ENCODE data around the gene MSI2. TPM values are rescaled to one million over a fixed set of nuclear protein-coding genes. Genes with fewer than 3 reads are reported as not detected.

Gene MSI2
- total RNA-seq, 2 experiments from 2014 or later = 131 to 164 TPM

GRCh38 chr17:57480438-57481196 lies 224.3 kb downstream of the MSI2 start:
- Histone ChIP-seq H3K27ac (ENCODE audit: low read depth, low read length, poor library complexity, severe bottlenecking) (no peak overlapping the region), H3K4me2 (ENCODE audit: low read length) (no peak overlapping the region), H3K4me1 (ENCODE audit: insufficient read depth, low read length, poor library complexity, severe bottlenecking) (peaks cover 11% of the 10 kb centered on the region), H3K4me3 (ENCODE audit: low read depth, low read length, poor library complexity, severe bottlenecking) (no peak overlapping the region), H3K9me3 (ENCODE audit: low read length) (no peaks in the 10 kb centered on the region), H3K9me2 (ENCODE audit: insufficient read depth, low read length) (no peaks in the 10 kb centered on the region), H2AFZ (ENCODE audit: low read length) (no peak overlapping the region), H4K20me1 (ENCODE audit: insufficient read depth, low read length) (no peaks in the 10 kb centered on the region), H3K36me3 (ENCODE audit: insufficient read depth, low read length) (0 out of 2 replicates have a peak, but pooled peaks cover 4% of the 10 kb centered on the region), H3K79me2 (ENCODE audit: insufficient read depth, low read depth, low read length) (no peaks in the 10 kb centered on the region)
- ChIA-PET POLR2A (no interaction called here), CTCF (ENCODE audit: unreplicated experiment) (no interaction called here)
- BruUV-seq (replicated peaks) = no TSS peak
- intact Hi-C loops (cut with micrococcal nuclease; ENCODE audit: unreplicated experiment) = no loop called here
- DNase-seq (ENCODE audit: low spot score) = no peak
- TF ChIP-seq CTCF (conservative IDR thresholded peaks at IDR 0.05; ENCODE audit: low read length) = no peak
- TF ChIP-seq EZH2phosphoT487 (IDR thresholded peaks at IDR 0.05; ENCODE audit: borderline replicate concordance, low read depth, low read length) = no peak

GRCh38 chr17:57481910-57482391 lies 225.6 kb downstream of the MSI2 start:
- no peak overlapping the region for H3K27ac ChIP-seq (ENCODE audit: low read depth, low read length, poor library complexity, severe bottlenecking)
- DNase-seq (ENCODE audit: low spot score) = no peak
- ChIA-PET CTCF (ENCODE audit: unreplicated experiment) (no interaction called here), POLR2A (interaction anchor here (0.6 kb wide), 1 partner anchor 647 kb away, joined by 3 read pairs; no protein-coding TSS in a partner anchor)
- intact Hi-C loops (cut with micrococcal nuclease; ENCODE audit: unreplicated experiment) = no loop called here
- no peaks in the 10 kb centered on the region for H3K79me2 ChIP-seq (ENCODE audit: insufficient read depth, low read depth, low read length)
- H3K4me2 ChIP-seq (ENCODE audit: low read length) = no peak overlapping the region
- H4K20me1 ChIP-seq (ENCODE audit: insufficient read depth, low read length) = no peaks in the 10 kb centered on the region
- no peak for TF ChIP-seq CTCF (conservative IDR thresholded peaks at IDR 0.05; ENCODE audit: low read length)
- TF ChIP-seq EZH2phosphoT487 (IDR thresholded peaks at IDR 0.05; ENCODE audit: borderline replicate concordance, low read depth, low read length) = no peak
- H3K4me1 ChIP-seq (ENCODE audit: insufficient read depth, low read length, poor library complexity, severe bottlenecking) = peaks cover 24% of the 10 kb centered on the region
- no peaks in the 10 kb centered on the region for H3K9me2 ChIP-seq (ENCODE audit: insufficient read depth, low read length)
- H2AFZ ChIP-seq (ENCODE audit: low read length) = no peak overlapping the region
- H3K4me3 ChIP-seq (ENCODE audit: low read depth, low read length, poor library complexity, severe bottlenecking) = no peak overlapping the region
- H3K36me3 ChIP-seq (ENCODE audit: insufficient read depth, low read length) = no peaks in the 10 kb centered on the region
- H3K9me3 ChIP-seq (ENCODE audit: low read length) = no peaks in the 10 kb centered on the region
- BruUV-seq (replicated peaks) = no TSS peak

- CTCF ChIA-PET (ENCODE audit: unreplicated experiment) = no interaction called here
- intact Hi-C loops (cut with micrococcal nuclease; ENCODE audit: unreplicated experiment) = no loop called here
- no peak overlapping the region for H2AFZ ChIP-seq (ENCODE audit: low read length)
These were observed 226.3 kb downstream of the MSI2 start for GRCh38 chr17:57482657-57483056.

More at GRCh38 chr17:57482657-57483056, 226.3 kb downstream of the MSI2 start:
- no peak overlapping the region for H3K27ac ChIP-seq (ENCODE audit: low read depth, low read length, poor library complexity, severe bottlenecking)
- no peaks in the 10 kb centered on the region for H3K79me2 ChIP-seq (ENCODE audit: insufficient read depth, low read depth, low read length)
- H3K4me3 ChIP-seq (ENCODE audit: low read depth, low read length, poor library complexity, severe bottlenecking) = no peak overlapping the region
- no peak overlapping the region for H3K4me2 ChIP-seq (ENCODE audit: low read length)
- no peak for TF ChIP-seq EZH2phosphoT487 (IDR thresholded peaks at IDR 0.05; ENCODE audit: borderline replicate concordance, low read depth, low read length)
- no peak for TF ChIP-seq CTCF (conservative IDR thresholded peaks at IDR 0.05; ENCODE audit: low read length)
- no peaks in the 10 kb centered on the region for H3K9me2 ChIP-seq (ENCODE audit: insufficient read depth, low read length)
- no peaks in the 10 kb centered on the region for H3K36me3 ChIP-seq (ENCODE audit: insufficient read depth, low read length)
- H4K20me1 ChIP-seq (ENCODE audit: insufficient read depth, low read length) = no peaks in the 10 kb centered on the region
- POLR2A ChIA-PET = no interaction called here
- H3K4me1 ChIP-seq (ENCODE audit: insufficient read depth, low read length, poor library complexity, severe bottlenecking) = peaks cover 31% of the 10 kb centered on the region
- no peaks in the 10 kb centered on the region for H3K9me3 ChIP-seq (ENCODE audit: low read length)
- no peak for DNase-seq (ENCODE audit: low spot score)
- BruUV-seq (replicated peaks) = no TSS peak
